ENCODE data around the gene EIF4G3.

DNA sequence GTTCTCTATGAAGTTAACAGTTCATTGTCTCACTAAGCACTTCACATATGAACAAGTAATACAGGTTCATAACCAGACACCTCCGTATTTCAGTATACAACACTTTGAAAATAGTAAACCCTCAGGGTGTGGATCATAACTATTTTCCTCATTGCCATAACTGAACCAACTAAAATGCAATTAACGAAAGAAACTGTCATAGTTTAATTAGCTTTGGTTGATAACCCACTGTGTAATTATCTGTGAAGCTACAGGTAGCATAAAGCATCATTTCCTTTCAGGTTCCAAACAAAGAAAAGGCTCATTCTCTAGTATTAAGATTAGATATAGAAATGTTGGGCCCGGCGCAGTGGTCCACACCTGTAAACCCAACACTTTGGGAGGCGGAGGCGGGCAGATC, 58.5 kb downstream of the EIF4G3 start:
- TF ChIP-seq CTCF (optimal IDR thresholded peaks at IDR 0.05 in 1 of 3, IDR thresholded peaks at IDR 0.05 in 1 of 3, conservative IDR thresholded peaks at IDR 0.05 in 1 of 3; ENCODE audit: extremely low read depth in 1 of 3, insufficient read depth in 2 of 3, low read length in 3 of 3) (no peak), EZH2 (IDR thresholded peaks at IDR 0.05; ENCODE audit: low read length) (no peak)
